Lung (tissue), 12 donors: ENCODE results near the gene ZNF768. TPM values are rescaled to one million over a fixed set of nuclear protein-coding genes. Genes with fewer than 3 reads are reported as not detected.
A peak's percentile ranks its signal among the peaks of the same experiment; 100 is the strongest.

Source experiments
- ATAC-seq: fragments of 200-7000 bp; cut with Tn5 transposase; one replicate; pipeline ENCODE4 v1.9.1; 2020; ENCODE audit warnings: moderate number of reproducible peaks; ENCODE audit not compliant: insufficient read depth, low FRiP score
- DNase-seq, 3 donors: peaks; one replicate each; pipeline ENCODE4 v3.0.0-alpha.2; 2013 to 2017
- H3K27ac ChIP-seq, 2 donors: one replicate each; pipeline ENCODE4 v1.5.1; 2013; ENCODE audit warnings: mild to moderate bottlenecking in 2 of 2, moderate library complexity in 2 of 2, control low read depth in 1 of 2, inconsistent platforms in 1 of 2, low read depth in 1 of 2, low read length in 1 of 2
- H3K27me3 ChIP-seq, 3 donors: one replicate each; pipeline ENCODE4 v1.5.1; 2013; ENCODE audit warnings: low read length in 2 of 3; ENCODE audit not compliant: control insufficient read depth in 3 of 3, insufficient read depth in 3 of 3
- H3K36me3 ChIP-seq, 4 donors: one replicate each; pipeline ENCODE4 v1.5.1; 2013; ENCODE audit warnings: low read length in 4 of 4, mild to moderate bottlenecking in 1 of 4, moderate library complexity in 1 of 4; ENCODE audit not compliant: control insufficient read depth in 4 of 4, insufficient read depth in 4 of 4
- H3K4me1 ChIP-seq, 5 donors: one replicate each; pipeline ENCODE4 v1.5.1; 2013; ENCODE audit warnings: low read length in 5 of 5, mild to moderate bottlenecking in 2 of 5, moderate library complexity in 1 of 5; ENCODE audit not compliant: control insufficient read depth in 5 of 5, insufficient read depth in 5 of 5
- H3K4me3 ChIP-seq: one replicate; pipeline ENCODE4 v1.5.1; 2013; ENCODE audit warnings: mild to moderate bottlenecking, control low read depth, moderate library complexity
- H3K9ac ChIP-seq, 2 donors: one replicate each; pipeline ENCODE4 v1.5.1; 2013; ENCODE audit warnings: low read length in 2 of 2, control low read depth in 1 of 2; ENCODE audit not compliant: insufficient read depth in 1 of 2
- H3K9me3 ChIP-seq, 4 donors: one replicate each; pipeline ENCODE4 v1.5.1; 2013; ENCODE audit warnings: low read length in 3 of 4, mild to moderate bottlenecking in 1 of 4, moderate library complexity in 1 of 4; ENCODE audit not compliant: control insufficient read depth in 4 of 4, insufficient read depth in 3 of 4
- WGBS, 2 donors: extraction: QIAGEN DNeasy Blood & Tissue Kit; methylation state at CpG; one replicate each; pipeline ENCODE4 v1.1.7; 2013; 5-methylcytosine and 5-hydroxymethylcytosine counted together
- polyA plus RNA-seq, 2 donors: library from polyadenylated mRNA; stranded (reverse); fragments of 200-250 nt; gene quantifications; one replicate each; pipeline ENCODE4 v1.2.1, GENCODE V29; 2013
- total RNA-seq, 2 donors: library from RNA; depleted of rRNA in 1 of 2; stranded (reverse); fragments of >200 nt in 1 of 2; gene quantifications; one replicate each; pipeline ENCODE4 v1.2.1, GENCODE V29; 2014 to 2021
- TF ChIP-seq, protein P1 (sequence below): IDR thresholded peaks from 2 replicates; pipeline ENCODE4 v1.5.1; 2012; ENCODE audit warnings: mild to moderate bottlenecking; ENCODE audit errors: control extremely low read depth, extremely low read depth
- donor health status: control.
- donor health status: control.
- donor health status: Bipolar disorder and iron deficiency.
- donor health status: healthy.
- donor health status: DM: yes; HTN: yes; CAD: no.

The ZNF768 gene
- total and polyA plus RNA-seq, 4 donors: 17.9 to 45.1 (median 27.0) TPM

DNA sequence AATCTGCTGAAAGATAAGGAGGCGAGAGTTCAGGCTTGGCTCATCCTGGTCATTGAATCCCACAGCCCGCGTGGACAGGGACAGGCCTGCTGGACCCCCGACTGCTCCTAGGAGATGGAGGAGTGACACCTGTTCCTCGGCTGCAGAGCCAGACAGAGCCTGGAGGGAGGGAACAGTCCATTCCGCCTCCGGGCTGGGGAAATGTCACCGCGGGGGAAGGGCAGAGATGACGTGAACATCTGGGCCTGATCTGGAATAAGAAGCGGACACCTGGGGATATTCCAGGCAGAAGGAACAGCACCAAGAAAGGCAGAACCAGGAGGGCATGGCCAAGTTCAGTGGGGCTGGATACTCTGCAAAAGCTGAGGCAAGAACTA lies 6.8 kb upstream of the ZNF768 start:
- H3K36me3 ChIP-seq: peaks cover 0 to 10% (median 3%) of the 10 kb centered on the region in 4 donors
- H3K27ac ChIP-seq: no peak overlapping the region
- no peak for ATAC-seq
- 86 to 88% methylated on average over 11 of the region's 11 CpGs for WGBS, 2 donors
- TF ChIP-seq, protein P1, sequence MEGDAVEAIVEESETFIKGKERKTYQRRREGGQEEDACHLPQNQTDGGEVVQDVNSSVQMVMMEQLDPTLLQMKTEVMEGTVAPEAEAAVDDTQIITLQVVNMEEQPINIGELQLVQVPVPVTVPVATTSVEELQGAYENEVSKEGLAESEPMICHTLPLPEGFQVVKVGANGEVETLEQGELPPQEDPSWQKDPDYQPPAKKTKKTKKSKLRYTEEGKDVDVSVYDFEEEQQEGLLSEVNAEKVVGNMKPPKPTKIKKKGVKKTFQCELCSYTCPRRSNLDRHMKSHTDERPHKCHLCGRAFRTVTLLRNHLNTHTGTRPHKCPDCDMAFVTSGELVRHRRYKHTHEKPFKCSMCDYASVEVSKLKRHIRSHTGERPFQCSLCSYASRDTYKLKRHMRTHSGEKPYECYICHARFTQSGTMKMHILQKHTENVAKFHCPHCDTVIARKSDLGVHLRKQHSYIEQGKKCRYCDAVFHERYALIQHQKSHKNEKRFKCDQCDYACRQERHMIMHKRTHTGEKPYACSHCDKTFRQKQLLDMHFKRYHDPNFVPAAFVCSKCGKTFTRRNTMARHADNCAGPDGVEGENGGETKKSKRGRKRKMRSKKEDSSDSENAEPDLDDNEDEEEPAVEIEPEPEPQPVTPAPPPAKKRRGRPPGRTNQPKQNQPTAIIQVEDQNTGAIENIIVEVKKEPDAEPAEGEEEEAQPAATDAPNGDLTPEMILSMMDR: no peak
- DNase-seq: no peak
- H3K27me3 ChIP-seq: no peaks in the 10 kb centered on the region
- peaks cover 0 to 25% (median under 1%) of the 10 kb centered on the region in 5 donors for H3K4me1 ChIP-seq
- no peak overlapping the region for H3K4me3 ChIP-seq
- no peak overlapping the region for H3K9ac ChIP-seq
- H3K9me3 ChIP-seq: no peaks in the 10 kb centered on the region

DNA sequence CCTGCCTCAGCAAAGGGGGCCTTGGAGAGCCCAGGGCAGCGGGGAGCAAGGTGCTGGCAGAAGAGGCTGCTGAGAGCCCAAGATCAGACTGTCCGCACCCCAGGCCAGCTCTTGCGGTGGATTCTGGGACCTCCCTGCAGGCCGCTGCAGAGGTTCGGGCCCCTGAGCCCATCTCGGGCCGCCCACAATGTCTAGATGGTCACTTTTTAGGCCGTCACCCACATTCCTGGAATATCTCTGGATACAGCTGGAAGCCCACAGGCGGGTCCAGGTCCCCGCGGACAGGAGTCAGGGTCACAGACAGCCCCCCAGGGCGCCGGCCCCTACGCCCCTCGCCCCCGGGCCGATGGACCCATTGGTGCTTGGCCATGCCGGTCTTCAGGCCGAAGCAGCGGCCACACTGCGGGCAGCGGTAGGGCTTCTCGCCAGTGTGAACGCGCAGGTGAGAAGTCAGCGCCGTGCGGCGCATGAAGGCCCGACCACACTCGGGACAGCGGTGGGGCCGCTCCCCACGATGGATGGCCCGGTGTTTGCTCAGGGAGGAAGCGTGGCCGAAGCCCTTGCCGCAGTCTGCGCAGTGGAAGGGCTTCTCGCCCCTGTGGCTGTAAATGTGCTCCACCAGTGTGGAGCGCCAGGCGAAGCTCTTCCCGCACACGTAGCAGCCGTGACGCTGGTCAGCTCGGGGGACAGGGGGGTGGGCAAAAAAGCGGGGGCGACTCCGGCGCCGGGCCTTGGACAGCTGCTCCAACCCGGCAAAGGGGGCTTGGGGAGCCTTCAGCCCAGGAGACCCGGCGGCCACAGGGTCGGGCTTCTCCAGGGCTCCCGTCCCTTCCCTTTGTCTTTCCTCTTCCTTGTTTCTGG lies 6.1 kb upstream of the ZNF768 start:
- Histone ChIP-seq H3K9me3 (no peaks in the 10 kb centered on the region), H3K9ac (no peak overlapping the region), H3K36me3 (peaks cover 0 to 10% (median 3%) of the 10 kb centered on the region in 4 donors), H3K27me3 (no peaks in the 10 kb centered on the region), H3K4me1 (peaks cover 0 to 31% (median 6%) of the 10 kb centered on the region in 5 donors), H3K4me3 (no peak overlapping the region), H3K27ac (no peak overlapping the region)
- 95 to 96% methylated on average over 55 to 57 of the region's 57 CpGs for WGBS, 2 donors
- DNase-seq (no peak), ATAC-seq (no peak)
- TF ChIP-seq, protein P1: no peak

DNA sequence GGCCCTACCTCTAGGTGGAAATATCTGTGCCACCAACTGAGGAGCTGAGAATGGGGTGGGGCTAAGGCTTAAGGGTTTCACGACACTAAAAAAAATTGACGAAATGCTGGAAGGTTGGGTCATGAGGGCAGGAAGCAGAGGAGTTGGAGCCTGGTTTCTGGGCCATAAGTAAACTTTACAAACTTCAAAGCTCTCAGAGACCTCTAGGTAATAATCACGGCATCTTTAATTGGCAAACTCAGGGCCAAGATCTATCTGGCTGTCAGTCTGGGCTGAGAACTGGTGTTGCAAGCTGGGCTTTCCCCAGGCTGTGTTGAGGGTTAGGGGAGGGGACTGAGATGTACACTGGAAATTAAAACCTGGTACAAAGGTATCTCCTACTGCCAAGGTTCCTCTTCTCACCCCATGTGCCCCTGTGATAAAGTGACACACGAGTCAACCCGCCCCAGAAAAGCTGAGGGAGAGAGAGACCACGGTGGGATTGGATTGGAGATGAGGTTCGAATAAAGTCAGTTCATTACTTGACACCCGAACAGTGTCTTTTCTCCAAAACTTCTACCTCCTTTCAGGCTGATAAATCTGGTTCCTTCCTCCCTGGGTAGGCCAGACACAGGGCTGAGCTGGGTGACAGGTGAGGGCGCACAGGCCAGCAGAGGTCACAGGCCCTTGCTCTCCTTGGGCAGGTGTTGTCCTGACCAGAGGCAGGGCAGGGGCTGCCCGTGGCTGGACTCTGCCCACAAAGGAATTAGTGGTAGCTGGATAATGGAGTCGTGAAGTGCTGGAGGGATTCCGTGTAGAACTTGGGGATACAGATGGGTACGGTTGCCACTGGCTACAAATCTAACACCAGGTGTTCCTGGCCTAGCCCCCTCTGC lies 4.0 kb upstream of the ZNF768 start:
- Histone ChIP-seq H3K36me3 (peaks cover 0 to 10% (median 3%) of the 10 kb centered on the region in 4 donors), H3K4me1 (peaks cover 0 to 29% (median 8%) of the 10 kb centered on the region in 5 donors), H3K9ac (no peak overlapping the region), H3K27me3 (no peaks in the 10 kb centered on the region), H3K4me3 (no peak overlapping the region), H3K27ac (peak overlapping the region in 1 of 2 donors; percentile 12), H3K9me3 (no peaks in the 10 kb centered on the region)
- TF ChIP-seq, protein P1: no peak
- 78 to 85% methylated on average over 13 of the region's 13 CpGs for WGBS, 2 donors
- DNase-seq: no peak
- no peak for ATAC-seq
